LNCaP clone FGC (cell line): ENCODE data around the gene ZHX3.

ENCODE experiments used
- DNase-seq: peaks from one replicate; pipeline ENCODE4 v3.0.0-alpha.2; 2011; ENCODE audit warnings: low read depth
- H3K4me3 ChIP-seq: 2 replicates; pipeline ENCODE4 v1.5.1; 2011; ENCODE audit warnings: mild to moderate bottlenecking, low read depth, low read length, control low read depth
- CTCF ChIP-seq: IDR thresholded peaks from 2 replicates; pipeline ENCODE4 v1.5.1; 2012; ENCODE audit warnings: mild to moderate bottlenecking; ENCODE audit not compliant: control insufficient read depth, insufficient read depth; ENCODE audit errors: extremely low read depth

The ZHX3 gene

GRCh38 chr20:41364236-41364855 is 46.8 kb upstream of the ZHX3 start:
- no peak for DNase-seq
- no peak for TF ChIP-seq CTCF
- H3K4me3 ChIP-seq: no peak overlapping the region

GRCh38 chr20:41363601-41364000 is 46.1 kb upstream of the ZHX3 start:
- no peak for TF ChIP-seq CTCF
- no peak for DNase-seq
- H3K4me3 ChIP-seq: no peak overlapping the region

- no peak for TF ChIP-seq CTCF
- H3K4me3 ChIP-seq: no peak overlapping the region
- no peak for DNase-seq
These were observed 45.2 kb upstream of the ZHX3 start for GRCh38 chr20:41362748-41363140.

- TF ChIP-seq CTCF: no peak
These were observed 44.5 kb upstream of the ZHX3 start for GRCh38 chr20:41361757-41362747.

GRCh38 chr20:41360831-41361756 is 43.6 kb upstream of the ZHX3 start:
- TF ChIP-seq CTCF: no peak
- no peak for DNase-seq
- no peak overlapping the region for H3K4me3 ChIP-seq

More at GRCh38 chr20:41361757-41362747, 44.5 kb upstream of the ZHX3 start:
- no peak for DNase-seq
- no peak overlapping the region for H3K4me3 ChIP-seq

GRCh38 chr20:41359541-41360011 is 42.0 kb upstream of the ZHX3 start:
- H3K4me3 ChIP-seq: no peak overlapping the region
- TF ChIP-seq CTCF: no peak
- no peak for DNase-seq
